Measurements from ENCODE around the gene CINP. TPM values are rescaled to one million over a fixed set of nuclear protein-coding genes. Genes with fewer than 3 reads are reported as not detected.
"Not testable (repeated sequence)": the region's sequence is repeated elsewhere in the genome, so short reads cannot be mapped to it uniquely, and the experiment has no call there.

CINP gene
- total and polyA plus RNA-seq, 4 donors: 21.2 to 30.8 (median 25.9) TPM

- H3K27me3 ChIP-seq (ENCODE audit: control insufficient read depth in 1 of 2, insufficient read depth in 2 of 2, low read length in 1 of 2): no peaks in the 10 kb centered on the region
- no peaks in the 10 kb centered on the region for H3K9me3 ChIP-seq (ENCODE audit: control insufficient read depth, low read length)
- DNase-seq (peak in 1 of 2 donors; percentile 22), ATAC-seq (ENCODE audit: low FRiP score) (no peak)
- no peak overlapping the region for H3K4me3 ChIP-seq (ENCODE audit: low read length in 2 of 2)
- no peaks in the 10 kb centered on the region for H3K36me3 ChIP-seq (ENCODE audit: control insufficient read depth in 1 of 2, insufficient read depth in 2 of 2, low read length in 1 of 2)
- intact Hi-C loops (cut with DNase I): loop anchor here (5.0 to 10.0 kb wide), 3 partner anchors 178 to 350 kb away; partner anchors contain the start of genes HSP90AA1 (in 2 of the 2), DYNC1H1 (in 1 of the 2) and WDR20 (in 1 of the 2)
- H3K27ac ChIP-seq (ENCODE audit: low read depth in 1 of 2, low read length in 2 of 2): no peak overlapping the region
- 87 to 91% methylated on average over 6 of the region's 6 CpGs for WGBS, 2 donors
- no peaks in the 10 kb centered on the region for H3K4me1 ChIP-seq (ENCODE audit: control insufficient read depth in 1 of 2, insufficient read depth in 2 of 2, low read length in 2 of 2)
These were observed 47.6 kb downstream of the CINP start for GRCh38 chr14:102315121-102315520.

DNA sequence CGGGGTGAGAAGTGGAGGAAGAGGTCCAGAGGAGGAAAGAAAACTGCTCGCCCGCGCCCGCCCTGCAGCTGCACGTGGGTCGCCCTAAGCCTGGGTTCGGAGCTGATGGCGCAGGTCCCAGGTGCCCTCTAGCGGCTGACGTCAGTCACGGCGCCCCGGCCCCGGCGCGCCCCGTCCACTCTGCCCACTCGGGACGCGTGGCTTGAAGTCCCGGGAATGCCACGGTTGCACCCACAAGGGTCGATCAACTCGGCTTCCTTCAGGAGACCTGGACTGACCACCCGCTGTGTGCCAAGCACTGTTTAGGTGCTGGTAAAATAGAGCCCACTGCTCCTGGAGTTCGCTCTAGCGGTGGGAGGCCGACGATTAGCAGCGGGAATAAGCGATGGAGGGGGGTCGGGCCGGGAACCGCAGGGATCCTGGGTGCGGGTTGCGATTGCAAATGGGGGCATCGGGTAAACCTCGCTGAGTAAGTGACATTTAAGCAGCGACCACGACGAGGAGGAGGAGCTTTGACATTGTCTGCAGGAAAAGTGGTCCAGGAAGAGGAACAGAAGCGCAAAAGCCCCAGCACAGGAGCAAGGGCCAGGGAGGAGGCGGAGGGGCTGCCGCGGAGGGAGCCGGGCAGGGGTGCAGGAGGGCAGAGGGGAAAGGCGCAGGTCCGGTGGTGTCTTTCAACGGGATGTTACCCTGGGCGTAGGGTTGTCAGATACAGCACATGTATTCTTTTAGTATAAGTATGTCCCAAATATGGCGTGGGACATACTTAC is 48.3 kb downstream of the CINP start:
- H3K27me3 ChIP-seq (ENCODE audit: control insufficient read depth in 1 of 2, insufficient read depth in 2 of 2, low read length in 1 of 2): no peaks in the 10 kb centered on the region
- WGBS, 2 donors: 7 to 8% methylated on average over 52 of the region's 52 CpGs
- peak; percentile 90 for ATAC-seq (ENCODE audit: low FRiP score)
- H3K4me3 ChIP-seq (ENCODE audit: low read length in 2 of 2): peak overlapping the region; percentile 23 to 42
- no peaks in the 10 kb centered on the region for H3K36me3 ChIP-seq (ENCODE audit: control insufficient read depth in 1 of 2, insufficient read depth in 2 of 2, low read length in 1 of 2)
- intact Hi-C loops (cut with DNase I): loop anchor here (1.0 to 10.0 kb wide), 5 partner anchors 77 to 350 kb away; partner anchors contain the start of genes HSP90AA1 (in 2 of the 2), DYNC1H1 (in 1 of the 2) and WDR20 (in 1 of the 2)
- no peak overlapping the region for H3K27ac ChIP-seq (ENCODE audit: low read depth in 1 of 2, low read length in 2 of 2)
- no peaks in the 10 kb centered on the region for H3K9me3 ChIP-seq (ENCODE audit: control insufficient read depth, low read length)
- no peaks in the 10 kb centered on the region for H3K4me1 ChIP-seq (ENCODE audit: control insufficient read depth in 1 of 2, insufficient read depth in 2 of 2, low read length in 2 of 2)
- DNase-seq: peak; percentile 91 to 95

GRCh38 chr14:102304611-102305506 is 57.8 kb downstream of the CINP start, which contains the start of gene MOK:
Gene MOK, minus strand, starts transcription at chr14:102305164. Its CDS starts 196 bp downstream, at chr14:102304968.
- WGBS, 2 donors: 0% methylated on average over 50 to 53 of the region's 53 CpGs
- no peaks in the 10 kb centered on the region for H3K4me1 ChIP-seq (ENCODE audit: control insufficient read depth in 1 of 2, insufficient read depth in 2 of 2, low read length in 2 of 2)
- H3K9me3 ChIP-seq (ENCODE audit: control insufficient read depth, low read length): no peaks in the 10 kb centered on the region
- no peak within 1 kb of the TSS for H3K27ac ChIP-seq (ENCODE audit: low read depth in 1 of 2, low read length in 2 of 2)
- peak within 1 kb of the TSS; percentile 44 to 64 for H3K4me3 ChIP-seq (ENCODE audit: low read length in 2 of 2)
- no peaks in the 10 kb centered on the region for H3K36me3 ChIP-seq (ENCODE audit: control insufficient read depth in 1 of 2, insufficient read depth in 2 of 2, low read length in 1 of 2)
- ATAC-seq (ENCODE audit: low FRiP score) (peak; percentile 100), DNase-seq (peak; percentile 97 to 99)
- intact Hi-C loops (cut with DNase I): no loop called here
- no peaks in the 10 kb centered on the region for H3K27me3 ChIP-seq (ENCODE audit: control insufficient read depth in 1 of 2, insufficient read depth in 2 of 2, low read length in 1 of 2)

GRCh38 chr14:102303664-102304063 is 59.0 kb downstream of the CINP start:
- intact Hi-C loops (cut with DNase I): no loop called here
- ATAC-seq (ENCODE audit: low FRiP score) (no peak), DNase-seq (no peak)
- H3K27ac ChIP-seq (ENCODE audit: low read depth in 1 of 2, low read length in 2 of 2): no peak overlapping the region
- WGBS, 2 donors: 93 to 96% methylated on average over 3 of the region's 3 CpGs
- no peaks in the 10 kb centered on the region for H3K27me3 ChIP-seq (ENCODE audit: control insufficient read depth in 1 of 2, insufficient read depth in 2 of 2, low read length in 1 of 2)
- no peaks in the 10 kb centered on the region for H3K9me3 ChIP-seq (ENCODE audit: control insufficient read depth, low read length)
- no peaks in the 10 kb centered on the region for H3K4me1 ChIP-seq (ENCODE audit: control insufficient read depth in 1 of 2, insufficient read depth in 2 of 2, low read length in 2 of 2)
- H3K36me3 ChIP-seq (ENCODE audit: control insufficient read depth in 1 of 2, insufficient read depth in 2 of 2, low read length in 1 of 2): no peaks in the 10 kb centered on the region
- no peak overlapping the region for H3K4me3 ChIP-seq (ENCODE audit: low read length in 2 of 2)

DNA sequence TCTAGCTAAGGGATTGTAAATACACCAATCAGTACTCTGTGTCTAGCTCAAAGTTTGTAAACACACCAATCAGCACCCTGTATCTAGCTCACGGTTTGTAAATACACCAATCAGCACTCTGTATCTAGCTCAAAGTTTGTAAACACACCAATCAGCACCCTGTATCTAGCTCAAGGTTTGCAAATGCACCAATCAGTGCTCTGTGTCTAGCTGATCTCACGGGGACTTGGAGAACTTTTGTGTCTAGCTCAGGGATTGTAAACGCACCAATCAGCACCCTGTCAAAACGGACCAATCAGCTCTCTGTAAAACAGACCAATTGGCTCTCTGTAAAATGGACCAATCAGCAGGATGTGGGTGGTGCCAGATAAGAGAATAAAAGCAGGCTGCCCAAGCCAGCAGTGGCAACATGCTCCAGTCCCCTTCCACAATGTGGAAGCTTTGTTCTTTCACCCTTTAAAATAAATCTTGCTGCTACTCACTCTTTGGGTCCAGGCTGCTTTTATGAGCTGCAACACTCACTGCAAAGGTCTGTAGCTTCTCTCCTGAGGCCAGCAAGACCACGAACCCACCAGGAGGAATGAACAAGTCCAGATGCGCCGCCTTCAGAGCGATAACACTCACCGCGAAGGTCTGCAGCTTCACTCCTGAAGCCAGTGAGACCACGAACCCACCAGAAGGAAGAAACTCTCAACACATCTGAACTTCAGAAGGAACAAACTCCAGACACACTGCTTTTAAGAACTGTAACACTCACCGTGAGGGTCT is 64.2 kb downstream of the CINP start:
- 92 to 94% methylated on average over 12 of the region's 12 CpGs for WGBS, 2 donors
- H3K4me3 ChIP-seq (ENCODE audit: low read length in 2 of 2): not testable (repeated sequence)

More for the DNA sequence above, 64.2 kb downstream of the CINP start:
- H3K27me3 ChIP-seq (ENCODE audit: control insufficient read depth in 1 of 2, insufficient read depth in 2 of 2, low read length in 1 of 2); H3K27ac ChIP-seq (ENCODE audit: low read depth in 1 of 2, low read length in 2 of 2); ATAC-seq (ENCODE audit: low FRiP score); H3K36me3 ChIP-seq (ENCODE audit: control insufficient read depth in 1 of 2, insufficient read depth in 2 of 2, low read length in 1 of 2); H3K4me1 ChIP-seq (ENCODE audit: control insufficient read depth in 1 of 2, insufficient read depth in 2 of 2, low read length in 2 of 2); DNase-seq; intact Hi-C loops (cut with DNase I); H3K9me3 ChIP-seq (ENCODE audit: control insufficient read depth, low read length): not testable (repeated sequence)

Other genes starting within 250 kb of the CINP start
- gene WDR20, start 223.0 kb downstream of the CINP start, total RNA-seq: 10 to 100 TPM; 27.5 to 35.0 TPM
- 10 to 100 TPM in 1 of 2 donors, 1 to 10 TPM in 1; 6.6 to 15.1 TPM for gene WDR20, start 223.0 kb downstream of the CINP start, polyA plus RNA-seq
- 10 to 100 TPM in 1 of 2 donors, 1 to 10 TPM in 1; 10.0 to 16.4 TPM for gene MOK, start 57.7 kb downstream of the CINP start, total RNA-seq
- 10 to 100 TPM; 10.8 to 28.3 TPM for gene MOK, start 57.7 kb downstream of the CINP start, polyA plus RNA-seq
- gene ZNF839, start 43.1 kb downstream of the CINP start, total RNA-seq: 10 to 100 TPM in 1 of 2 donors, 1 to 10 TPM in 1; 7.7 to 13.1 TPM
- gene ZNF839, start 43.1 kb downstream of the CINP start, polyA plus RNA-seq: 1 to 10 TPM; 6.0 to 8.4 TPM
- 10 to 100 TPM; 32.2 to 32.5 TPM for gene TECPR2, start 51 bp upstream of the CINP start, total RNA-seq
- 1 to 10 TPM; 3.5 to 5.5 TPM for gene TECPR2, start 51 bp upstream of the CINP start, polyA plus RNA-seq
- gene ANKRD9, start 146.9 kb upstream of the CINP start, total RNA-seq: 10 to 100 TPM; 13.7 to 15.0 TPM
- 1 to 10 TPM; 3.0 to 5.7 TPM for gene ANKRD9, start 146.9 kb upstream of the CINP start, polyA plus RNA-seq
- gene RCOR1, start 229.8 kb upstream of the CINP start, total RNA-seq: 10 to 100 TPM; 14.5 to 24.1 TPM
- 1 to 10 TPM; 3.1 to 4.9 TPM for gene RCOR1, start 229.8 kb upstream of the CINP start, polyA plus RNA-seq

Measured in aorta (tissue), 5 donors.